ENCODE measurements around the gene C12orf56. TPM values are rescaled to one million over a fixed set of nuclear protein-coding genes. Genes with fewer than 3 reads are reported as not detected.

The C12orf56 gene
- total and polyA plus RNA-seq, 2 experiments from 2014 or later = not detected

DNA sequence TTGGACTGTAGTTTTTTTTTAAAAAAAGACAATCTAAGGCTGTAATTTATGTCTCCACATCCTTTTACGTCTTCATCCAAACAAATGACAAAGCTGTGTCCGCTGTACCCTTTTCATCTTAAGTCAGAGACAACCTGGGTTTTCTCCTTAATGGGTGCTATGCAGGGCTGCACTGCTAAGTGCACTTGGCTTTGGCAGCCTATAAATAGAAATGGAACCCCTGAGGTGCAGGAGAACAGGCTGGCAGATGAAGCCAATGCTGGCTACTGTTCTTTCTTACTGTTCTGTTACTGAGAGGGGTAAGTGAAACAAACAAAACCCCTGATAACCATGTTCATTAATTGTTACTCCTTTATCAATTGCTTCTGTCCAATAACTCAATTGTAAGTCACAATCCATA lies 121.4 kb downstream of the C12orf56 start:
- peak in 1 of 2 donors; percentile 40 for DNase-seq (ENCODE audit: low read depth in 1 of 2, low spot score in 1 of 2)
- Histone ChIP-seq H3K4me3 (no peak overlapping the region), H3K4me1 (ENCODE audit: low read depth) (peaks cover 8% of the 10 kb centered on the region), H3K36me3 (no peaks in the 10 kb centered on the region), H3K27ac (no peak overlapping the region), H3K9me3 (ENCODE audit: low read depth) (no peaks in the 10 kb centered on the region), H3K27me3 (no peaks in the 10 kb centered on the region)
- TF ChIP-seq, protein P1, sequence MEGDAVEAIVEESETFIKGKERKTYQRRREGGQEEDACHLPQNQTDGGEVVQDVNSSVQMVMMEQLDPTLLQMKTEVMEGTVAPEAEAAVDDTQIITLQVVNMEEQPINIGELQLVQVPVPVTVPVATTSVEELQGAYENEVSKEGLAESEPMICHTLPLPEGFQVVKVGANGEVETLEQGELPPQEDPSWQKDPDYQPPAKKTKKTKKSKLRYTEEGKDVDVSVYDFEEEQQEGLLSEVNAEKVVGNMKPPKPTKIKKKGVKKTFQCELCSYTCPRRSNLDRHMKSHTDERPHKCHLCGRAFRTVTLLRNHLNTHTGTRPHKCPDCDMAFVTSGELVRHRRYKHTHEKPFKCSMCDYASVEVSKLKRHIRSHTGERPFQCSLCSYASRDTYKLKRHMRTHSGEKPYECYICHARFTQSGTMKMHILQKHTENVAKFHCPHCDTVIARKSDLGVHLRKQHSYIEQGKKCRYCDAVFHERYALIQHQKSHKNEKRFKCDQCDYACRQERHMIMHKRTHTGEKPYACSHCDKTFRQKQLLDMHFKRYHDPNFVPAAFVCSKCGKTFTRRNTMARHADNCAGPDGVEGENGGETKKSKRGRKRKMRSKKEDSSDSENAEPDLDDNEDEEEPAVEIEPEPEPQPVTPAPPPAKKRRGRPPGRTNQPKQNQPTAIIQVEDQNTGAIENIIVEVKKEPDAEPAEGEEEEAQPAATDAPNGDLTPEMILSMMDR (IDR thresholded peaks at IDR 0.05; ENCODE audit: low read depth, low read length) = no peak

DNA sequence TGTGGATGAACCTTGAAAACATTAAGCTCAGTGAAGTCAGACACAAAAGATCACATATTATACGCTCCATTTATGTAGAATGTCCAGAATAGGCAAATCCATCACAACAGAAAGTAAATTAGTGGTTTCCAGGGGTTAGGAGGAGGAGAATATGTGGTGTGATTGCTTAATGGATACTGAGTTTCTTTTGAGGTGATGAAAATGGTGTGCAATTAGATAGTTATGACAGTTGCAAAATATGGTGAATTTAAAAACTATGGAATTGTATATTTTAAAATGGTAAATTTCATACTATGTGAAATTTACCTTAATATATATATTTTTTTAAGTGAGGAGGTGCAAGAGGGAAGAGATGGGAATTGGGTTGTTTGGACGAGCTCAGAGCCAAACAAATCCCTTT lies 122.1 kb downstream of the C12orf56 start:
- no peak for DNase-seq (ENCODE audit: low read depth in 1 of 2, low spot score in 1 of 2)
- Histone ChIP-seq H3K27ac (no peak overlapping the region), H3K9me3 (ENCODE audit: low read depth) (no peaks in the 10 kb centered on the region), H3K4me1 (ENCODE audit: low read depth) (peaks cover 8% of the 10 kb centered on the region), H3K27me3 (no peaks in the 10 kb centered on the region), H3K36me3 (no peaks in the 10 kb centered on the region), H3K4me3 (no peak overlapping the region)
- TF ChIP-seq, protein P1 (IDR thresholded peaks at IDR 0.05; ENCODE audit: low read depth, low read length) = no peak

DNA sequence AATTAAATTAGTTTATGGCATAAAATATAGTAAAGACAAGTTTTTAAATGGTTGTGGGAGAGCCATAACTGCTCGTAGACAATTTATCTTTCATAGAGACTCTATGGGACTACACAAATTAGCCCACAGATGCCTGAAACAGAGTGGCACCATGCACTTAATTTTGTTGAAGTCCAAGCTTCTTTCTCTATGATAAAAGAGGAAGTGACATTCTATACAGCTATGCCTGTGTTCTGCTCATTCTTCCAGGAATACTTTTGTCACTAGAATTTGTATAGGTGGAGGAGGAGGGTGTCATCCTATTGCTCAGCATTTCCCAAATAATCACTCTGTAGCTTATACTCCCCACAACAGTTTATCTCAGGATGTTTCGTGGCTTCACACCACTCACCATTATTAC lies 124.7 kb downstream of the C12orf56 start:
- Histone ChIP-seq H3K27ac (no peak overlapping the region), H3K27me3 (no peaks in the 10 kb centered on the region), H3K36me3 (no peaks in the 10 kb centered on the region), H3K4me3 (no peak overlapping the region), H3K4me1 (ENCODE audit: low read depth) (peaks cover 8% of the 10 kb centered on the region), H3K9me3 (ENCODE audit: low read depth) (no peaks in the 10 kb centered on the region)
- no peak for DNase-seq (ENCODE audit: low read depth in 1 of 2, low spot score in 1 of 2)
- TF ChIP-seq, protein P1 (IDR thresholded peaks at IDR 0.05; ENCODE audit: low read depth, low read length) = no peak

DNA sequence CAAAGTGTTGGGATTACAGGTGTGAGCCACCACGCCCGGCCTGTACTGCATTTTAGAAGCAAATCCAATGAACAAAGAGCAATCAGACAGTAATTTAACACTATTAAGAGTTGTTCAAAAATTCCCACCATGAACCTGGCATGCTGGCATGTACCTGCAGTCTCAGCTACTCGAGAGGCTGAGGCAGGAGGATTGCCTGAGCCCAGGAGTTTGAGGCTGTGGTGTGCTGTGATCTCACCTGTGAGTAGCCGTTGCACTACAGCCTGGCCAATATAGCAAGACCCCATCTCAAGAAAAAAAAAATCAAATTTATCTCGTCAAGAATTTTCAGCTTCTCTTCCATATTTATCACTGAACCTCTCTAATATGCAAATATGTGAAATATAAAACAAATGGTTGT lies 128.7 kb downstream of the C12orf56 start:
- no peak overlapping the region for H3K4me3 ChIP-seq
- no peaks in the 10 kb centered on the region for H3K27me3 ChIP-seq
- TF ChIP-seq, protein P1 (IDR thresholded peaks at IDR 0.05; ENCODE audit: low read depth, low read length) = no peak
- no peaks in the 10 kb centered on the region for H3K4me1 ChIP-seq (ENCODE audit: low read depth)
- no peak overlapping the region for H3K27ac ChIP-seq
- no peaks in the 10 kb centered on the region for H3K36me3 ChIP-seq
- DNase-seq (ENCODE audit: low read depth in 1 of 2, low spot score in 1 of 2) = no peak
- H3K9me3 ChIP-seq (ENCODE audit: low read depth) = no peaks in the 10 kb centered on the region

DNA sequence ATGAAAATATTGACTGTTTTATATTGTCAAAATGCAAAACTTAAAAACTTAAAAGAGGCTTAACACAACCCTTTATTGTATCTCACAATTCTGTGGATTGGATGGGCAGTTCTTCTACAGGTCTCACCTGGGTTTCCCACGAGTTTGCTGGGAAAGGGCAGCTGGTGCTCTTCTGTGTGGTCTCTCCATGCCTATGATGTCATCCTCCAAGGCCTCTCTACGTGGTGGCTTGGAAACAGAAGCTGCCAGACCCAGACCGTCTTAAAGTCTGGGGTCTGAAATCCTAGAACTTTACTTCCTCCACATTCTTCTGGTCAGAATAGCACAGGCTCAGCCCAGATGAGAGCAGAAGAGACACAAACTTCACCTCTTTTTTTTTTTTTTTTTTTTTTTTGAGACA lies 132.0 kb downstream of the C12orf56 start:
- H3K4me1 ChIP-seq (ENCODE audit: low read depth) = no peaks in the 10 kb centered on the region
- H3K9me3 ChIP-seq (ENCODE audit: low read depth) = no peaks in the 10 kb centered on the region
- no peak for DNase-seq (ENCODE audit: low read depth in 1 of 2, low spot score in 1 of 2)

More for the DNA sequence above, 132.0 kb downstream of the C12orf56 start:
- TF ChIP-seq, protein P1 (IDR thresholded peaks at IDR 0.05; ENCODE audit: low read depth, low read length) = no peak
- Histone ChIP-seq H3K4me3 (no peak overlapping the region), H3K27ac (no peak overlapping the region), H3K27me3 (no peaks in the 10 kb centered on the region), H3K36me3 (no peaks in the 10 kb centered on the region)
